GM19328 (cell line): ENCODE results near the gene DPH6.
"Not testable (repeated sequence)": the region's sequence is repeated elsewhere in the genome, so short reads cannot be mapped to it uniquely, and the experiment has no call there.

Source experiments
- ATAC-seq: cut with Tn5 transposase; IDR thresholded peaks from one replicate; pipeline ENCODE4 v1.9.1; 2021; ENCODE audit warnings: mild to moderate bottlenecking, moderate library complexity; ENCODE audit not compliant: unreplicated experiment

DPH6 gene

DNA sequence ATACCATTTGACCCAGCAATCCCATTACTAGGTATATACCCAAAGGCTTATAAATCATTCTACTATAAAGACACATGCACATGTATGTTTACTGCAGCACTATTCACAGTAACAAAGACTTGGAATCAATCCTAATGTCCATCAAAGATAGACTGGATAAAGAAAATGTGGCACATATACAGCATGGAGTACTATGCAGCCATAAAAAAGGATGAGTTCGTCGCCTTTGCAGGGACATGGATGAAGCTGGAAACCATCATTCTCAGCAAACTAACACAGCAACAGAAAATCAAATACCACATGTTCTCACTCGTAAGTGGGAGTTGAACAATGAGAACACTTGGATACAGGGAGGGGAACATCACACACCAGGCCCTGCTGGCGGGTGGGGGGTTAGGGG is 104.7 kb downstream of the DPH6 start:
- ATAC-seq, result not testable (repeated sequence)

- no peak for ATAC-seq
These were observed 105.7 kb downstream of the DPH6 start for GRCh38 chr15:35440265-35440664.

GRCh38 chr15:35439291-35439690 is 106.7 kb downstream of the DPH6 start:
- ATAC-seq, result no peak

GRCh38 chr15:35437157-35437556 is 108.8 kb downstream of the DPH6 start:
- ATAC-seq, result no peak

- ATAC-seq, result no peak
These were observed 109.5 kb downstream of the DPH6 start for GRCh38 chr15:35436422-35436821.

DNA sequence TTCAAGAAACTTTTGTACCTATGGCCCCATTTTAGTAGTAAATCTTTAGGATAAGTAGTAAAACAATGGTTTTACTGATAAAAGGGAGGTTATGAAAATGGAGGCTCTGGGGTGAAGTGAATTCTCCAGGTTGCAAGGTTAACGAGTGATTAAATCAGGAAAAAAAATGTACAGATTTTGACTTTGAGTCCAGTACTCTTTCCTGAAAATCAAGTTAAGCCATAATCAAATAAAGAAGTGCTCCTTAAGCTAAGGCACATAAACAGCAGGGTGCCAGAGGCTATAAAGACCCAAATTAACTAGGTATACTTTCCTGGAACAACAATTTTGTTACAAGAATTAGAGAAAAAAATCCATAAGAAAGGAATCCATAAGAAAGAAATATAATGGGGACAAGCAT is 114.7 kb downstream of the DPH6 start:
- no peak for ATAC-seq

DNA sequence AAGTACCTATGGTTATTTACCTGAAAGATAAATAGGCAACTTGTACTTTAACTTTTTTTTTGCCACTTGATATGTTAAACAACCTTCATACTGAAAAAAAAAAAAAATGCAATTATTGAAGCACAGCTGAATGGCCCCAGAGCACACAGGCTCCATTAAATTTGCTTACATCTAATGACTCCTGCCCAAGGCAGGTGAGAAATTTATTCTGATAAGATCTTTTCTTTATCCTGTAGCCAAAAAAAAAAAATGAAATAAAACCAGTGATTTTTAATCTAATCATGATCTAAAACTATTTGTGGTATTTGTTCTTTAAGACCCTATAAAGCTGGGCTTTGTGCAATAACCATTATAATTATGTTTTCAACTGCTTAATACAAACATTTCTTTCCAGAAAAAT is 115.7 kb downstream of the DPH6 start:
- ATAC-seq, result no peak

GRCh38 chr15:35427496-35427895 is 118.5 kb downstream of the DPH6 start:
- no peak for ATAC-seq

DNA sequence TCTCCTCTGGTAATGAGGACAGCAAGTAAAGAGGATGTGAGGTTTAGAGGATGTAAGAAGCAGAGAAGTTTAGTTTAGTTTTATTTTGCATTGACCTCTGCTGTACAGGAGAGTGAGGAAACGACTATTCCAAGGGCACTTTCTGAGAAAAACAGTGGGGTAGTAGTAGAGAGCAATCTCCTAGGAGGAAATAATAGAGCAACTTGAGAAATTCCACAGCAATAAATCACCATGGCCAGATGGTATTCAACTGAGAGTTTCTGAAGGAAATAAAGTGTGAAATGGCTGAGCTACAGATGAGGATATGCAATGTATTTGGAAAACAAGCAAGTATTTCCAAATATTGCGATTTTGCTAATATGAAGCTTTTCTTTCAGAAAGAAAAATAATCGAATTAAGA is 118.9 kb downstream of the DPH6 start:
- no peak for ATAC-seq

GRCh38 chr15:35410775-35411174 is 135.2 kb downstream of the DPH6 start:
- ATAC-seq, result no peak

GRCh38 chr15:35399901-35400300 is 146.1 kb downstream of the DPH6 start:
- ATAC-seq, result no peak

GRCh38 chr15:35397027-35397426 is 148.9 kb downstream of the DPH6 start:
- ATAC-seq, result no peak

DNA sequence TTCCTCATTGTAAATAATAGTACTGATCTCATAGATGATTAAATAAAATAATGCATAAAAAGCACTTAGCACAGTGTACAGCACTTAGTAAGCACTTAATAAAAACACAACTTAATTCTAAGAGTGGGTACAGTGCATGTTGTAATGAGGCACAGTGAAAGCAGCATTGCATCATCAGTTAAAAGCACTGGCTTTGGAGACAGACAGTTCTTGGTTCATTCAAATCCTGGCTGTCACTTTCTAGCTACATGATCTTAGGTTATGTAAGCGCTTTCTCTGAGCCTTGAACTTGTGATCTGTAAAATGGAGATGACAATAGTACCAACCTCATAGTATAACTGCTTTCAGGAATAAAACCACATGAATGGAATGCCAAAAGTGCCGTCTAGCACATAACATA is 151.5 kb downstream of the DPH6 start:
- no peak for ATAC-seq

- ATAC-seq, result no peak
These were observed 152.6 kb downstream of the DPH6 start for GRCh38 chr15:35393398-35393797.

- not testable (repeated sequence) for ATAC-seq
These were observed 154.5 kb downstream of the DPH6 start for GRCh38 chr15:35391408-35391984.

- ATAC-seq, result no peak
These were observed 162.5 kb downstream of the DPH6 start for GRCh38 chr15:35383506-35383905.

GRCh38 chr15:35381328-35381727 is 164.6 kb downstream of the DPH6 start:
- no peak for ATAC-seq

DNA sequence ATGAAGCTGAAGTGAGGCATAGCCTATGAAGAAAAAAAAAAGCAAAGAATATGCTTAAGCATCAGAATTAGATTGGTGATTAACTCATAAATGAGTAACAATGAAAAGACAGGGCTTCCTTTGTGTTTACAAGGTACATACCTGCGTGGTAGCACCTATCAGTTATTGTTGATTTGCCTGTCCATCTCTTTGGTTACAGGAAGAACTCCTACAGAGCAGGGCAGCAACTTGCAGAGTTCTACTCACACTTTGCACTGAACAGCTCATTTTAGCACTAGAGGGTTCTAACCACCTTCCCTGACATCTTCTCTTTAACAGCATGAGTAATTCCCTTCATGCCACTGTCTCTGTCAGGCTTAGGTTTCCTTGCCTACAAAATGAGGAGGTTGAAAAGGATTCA is 166.0 kb downstream of the DPH6 start:
- no peak for ATAC-seq

DNA sequence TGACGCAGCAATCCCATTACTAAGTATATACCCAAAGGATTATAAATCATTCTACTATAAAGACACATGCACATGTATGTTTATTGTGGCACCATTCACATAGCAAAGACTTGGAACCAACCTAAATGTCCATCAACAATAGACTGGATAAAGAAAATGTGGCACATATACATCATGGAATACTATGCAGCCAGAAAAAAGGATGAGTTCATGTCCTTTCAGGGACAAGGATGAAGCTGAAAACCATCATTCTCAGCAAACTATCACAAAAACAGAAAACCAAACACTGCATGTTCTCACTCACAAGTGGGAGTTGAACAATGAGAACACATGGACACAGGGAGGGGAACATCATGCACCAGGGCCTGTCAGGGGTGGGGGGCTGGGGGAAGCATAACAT is 167.5 kb downstream of the DPH6 start:
- ATAC-seq, result not testable (repeated sequence)

GRCh38 chr15:35376707-35377106 is 169.3 kb downstream of the DPH6 start:
- ATAC-seq, result no peak

DNA sequence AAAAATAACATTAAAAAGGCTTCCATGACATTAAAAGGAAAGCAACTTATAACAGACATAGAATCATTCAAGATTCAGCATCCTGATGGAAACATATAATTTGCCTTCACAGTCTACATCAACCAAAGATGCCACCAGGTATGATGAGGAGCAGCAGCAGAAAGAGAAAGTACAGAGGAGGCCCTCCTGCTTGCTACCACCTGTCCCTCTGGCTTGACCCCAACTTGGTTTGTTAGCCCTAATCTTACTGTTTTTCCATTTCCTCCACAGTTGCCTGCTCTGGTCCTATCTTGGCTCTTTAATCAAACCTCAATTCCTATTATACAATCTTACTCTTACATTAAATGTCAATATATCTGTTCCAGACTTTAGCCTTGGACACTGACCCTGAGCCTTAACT is 171.3 kb downstream of the DPH6 start:
- no peak for ATAC-seq

DNA sequence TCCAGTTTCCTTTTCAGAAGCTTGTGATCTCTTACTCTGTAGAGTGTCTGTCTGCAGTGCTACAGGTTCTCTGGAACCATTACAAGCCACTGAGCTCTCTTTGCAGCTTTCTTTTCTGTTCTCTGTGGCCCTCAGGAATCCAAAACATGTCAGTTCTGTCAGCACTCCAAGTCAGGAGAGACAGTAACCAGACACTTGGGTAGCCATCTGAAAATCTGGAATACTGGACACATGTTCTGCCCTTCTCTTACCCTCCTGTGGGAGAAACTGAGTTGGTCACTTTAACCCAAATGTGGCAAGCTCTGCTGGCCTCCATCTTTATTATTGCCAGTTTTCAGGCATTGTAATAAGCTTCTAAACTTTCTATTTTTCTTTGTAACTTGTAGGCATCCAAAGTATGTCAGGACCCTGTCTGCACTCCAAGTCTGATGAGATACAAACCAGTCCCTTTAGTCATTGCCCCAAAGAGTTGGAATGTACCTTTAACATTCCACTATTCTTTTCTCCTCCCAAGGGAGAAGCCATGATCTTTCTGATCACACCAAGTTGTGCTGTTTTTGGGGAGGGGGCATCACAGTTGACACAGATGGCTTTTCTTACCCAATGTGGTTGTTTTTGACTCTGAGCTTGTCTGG is 183.7 kb downstream of the DPH6 start:
- ATAC-seq, result no peak

DNA sequence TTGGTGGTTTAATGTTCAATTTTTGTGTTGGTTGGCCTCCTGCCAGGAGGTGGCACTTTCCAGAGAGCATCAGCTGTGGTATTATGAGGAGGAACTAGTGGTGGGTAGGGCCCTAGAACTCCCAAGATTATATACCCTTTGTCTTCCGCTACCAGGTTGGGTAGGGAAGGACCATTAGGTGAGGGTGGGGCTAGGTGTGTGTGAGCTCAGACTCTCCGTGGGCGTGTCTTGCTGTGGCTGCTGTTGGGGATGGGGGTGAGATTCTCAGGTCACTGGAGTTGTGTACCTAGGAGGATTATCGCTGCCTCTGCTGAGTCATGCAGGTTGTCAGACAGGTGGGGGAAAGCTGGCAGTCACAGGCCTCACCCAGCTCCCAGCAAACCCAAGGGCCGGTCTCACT is 187.1 kb downstream of the DPH6 start:
- ATAC-seq, result no peak
